HG02610 (cell line): ENCODE results near the gene CD8A.
"Not testable (repeated sequence)": the region's sequence is repeated elsewhere in the genome, so short reads cannot be mapped to it uniquely, and the experiment has no call there.

Experiments used
- ATAC-seq: cut with Tn5 transposase; IDR thresholded peaks from one replicate; pipeline ENCODE4 v1.9.1; 2021; ENCODE audit warnings: mild to moderate bottlenecking, moderate library complexity; ENCODE audit not compliant: unreplicated experiment

The CD8A gene

DNA sequence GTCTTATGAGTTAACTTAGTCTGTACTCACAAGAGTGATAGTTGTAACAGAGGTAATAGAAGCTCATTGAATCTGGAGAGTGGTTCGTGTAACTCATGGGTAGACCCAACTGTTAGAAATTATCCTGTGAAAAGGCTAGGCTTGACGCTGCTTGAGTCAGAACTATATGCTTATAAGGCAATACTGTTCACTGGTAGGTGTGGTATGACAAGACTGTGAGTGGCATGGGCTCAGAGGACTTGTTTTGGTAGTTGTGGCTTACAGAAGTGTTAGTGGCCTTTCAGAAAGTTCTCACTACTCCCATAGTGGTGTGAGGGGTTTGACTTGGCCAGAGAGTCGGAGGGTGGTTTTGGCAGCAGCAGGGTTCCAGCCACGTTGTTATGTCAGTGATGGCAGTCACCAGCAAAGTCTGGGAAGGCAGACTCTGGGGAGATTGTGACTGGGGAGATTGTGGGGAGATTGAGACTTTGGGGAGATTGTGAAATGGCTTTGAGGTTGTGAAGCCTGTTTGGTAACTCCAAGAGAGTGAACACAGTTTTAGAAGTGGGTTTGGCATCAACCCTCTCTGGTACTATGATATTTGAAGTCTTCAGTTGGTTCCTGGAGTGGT lies 48.7 kb downstream of the CD8A start:
- not testable (repeated sequence) for ATAC-seq

DNA sequence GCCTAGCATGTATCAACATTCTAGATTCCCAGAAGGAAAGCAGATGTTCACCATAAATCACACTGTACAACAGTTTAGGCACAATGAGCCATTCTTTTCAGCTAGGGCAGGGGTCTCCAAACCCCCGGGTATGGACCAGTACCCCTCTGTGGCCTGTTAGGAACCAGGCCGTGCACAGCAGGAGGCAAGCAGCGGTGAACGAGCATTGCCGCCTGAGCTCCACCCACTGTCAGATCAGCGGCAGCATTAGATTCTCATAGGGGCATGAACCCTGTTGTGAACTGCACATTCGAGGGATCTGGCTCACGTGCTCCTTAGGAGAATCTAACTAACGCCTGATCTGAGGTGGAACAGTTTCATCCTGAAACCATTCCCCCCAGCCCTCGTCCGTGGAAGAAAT lies 50.8 kb downstream of the CD8A start:
- ATAC-seq, result not testable (repeated sequence)

DNA sequence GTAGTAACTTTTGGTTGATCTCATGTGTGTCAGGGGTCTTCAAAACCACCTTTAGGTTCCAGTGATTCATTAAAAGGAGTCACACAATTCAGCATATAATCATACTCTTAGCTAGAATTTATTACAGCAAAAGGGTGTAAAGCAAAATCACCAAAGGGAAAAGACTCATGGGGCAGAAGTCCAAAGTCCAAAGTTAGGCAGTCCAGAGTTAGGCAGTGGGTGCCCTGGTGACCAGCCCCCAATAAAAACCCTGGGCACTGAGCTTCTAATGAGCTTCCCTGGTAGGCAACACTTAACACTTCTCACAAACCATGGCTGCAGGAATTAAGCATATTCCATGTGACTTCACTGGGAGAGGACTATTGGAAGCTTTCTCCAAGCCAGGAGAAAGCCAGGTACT lies 51.2 kb downstream of the CD8A start:
- not testable (repeated sequence) for ATAC-seq

- ATAC-seq, result not testable (repeated sequence)
Observed at GRCh38 chr2:86734896-86735295, 55.8 kb downstream of the CD8A start.
